DOHH2 (cell line): ENCODE data around the gene GAST.

ENCODE experiments used
- H3F3A ChIP-seq: fragments of 200-600 bp; sonication (generic), shearing (Covaris generic); 2 replicates; pipeline ENCODE4 v1.6.0; 2016; ENCODE audit warnings: antibody characterized with exemption, mild to moderate bottlenecking; ENCODE audit not compliant: control insufficient read depth, insufficient read depth
- H3K27ac ChIP-seq: fragments of 200-600 bp; sonication (generic); 2 replicates; pipeline ENCODE4 v1.5.1; 2014; ENCODE audit warnings: low read depth, mild to moderate bottlenecking, low read length, moderate library complexity
- H3K27me3 ChIP-seq: fragments of 200-600 bp; sonication (generic); 2 replicates; pipeline ENCODE4 v1.6.1; 2014; ENCODE audit warnings: mild to moderate bottlenecking, low read length, mixed read lengths; ENCODE audit not compliant: control insufficient read depth
- H3K36me3 ChIP-seq: fragments of 200-600 bp; sonication (generic); 2 replicates; pipeline ENCODE4 v1.6.1; 2014; ENCODE audit warnings: mild to moderate bottlenecking, low read length, moderate library complexity, mixed read lengths; ENCODE audit not compliant: control insufficient read depth
- H3K4me1 ChIP-seq: fragments of 200-600 bp; sonication (generic); 2 replicates; pipeline ENCODE4 v1.6.1; 2014; ENCODE audit warnings: mild to moderate bottlenecking, low read length, mixed read lengths; ENCODE audit not compliant: control insufficient read depth
- H3K4me2 ChIP-seq: fragments of 200-600 bp; sonication (generic); 2 replicates; pipeline ENCODE4 v1.6.0; 2014; ENCODE audit warnings: mild to moderate bottlenecking, low read length, moderate library complexity
- H3K4me3 ChIP-seq: fragments of 200-600 bp; sonication (generic); 2 replicates; pipeline ENCODE4 v1.5.1; 2014; ENCODE audit warnings: mild to moderate bottlenecking, low read length, mixed read lengths
- H3K79me2 ChIP-seq: fragments of 200-600 bp; sonication (generic); 2 replicates; pipeline ENCODE4 v1.6.1; 2014; ENCODE audit warnings: mild to moderate bottlenecking, low read length, mixed read lengths; ENCODE audit not compliant: control insufficient read depth
- H3K9me2 ChIP-seq: fragments of 200-600 bp; sonication (generic); replicated peaks from 2 replicates; pipeline ENCODE4 v1.6.1; 2014; ENCODE audit warnings: mild to moderate bottlenecking, low read length, mixed read lengths; ENCODE audit not compliant: control insufficient read depth
- H3K9me3 ChIP-seq: fragments of 200-600 bp; sonication (generic); 2 replicates; pipeline ENCODE4 v1.6.1; 2014; ENCODE audit warnings: antibody characterized with exemption, low read length, mixed read lengths; ENCODE audit not compliant: control insufficient read depth, insufficient read depth
- H4K20me1 ChIP-seq: fragments of 200-600 bp; sonication (generic); 2 replicates; pipeline ENCODE4 v1.6.0; 2014; ENCODE audit warnings: low read depth, mild to moderate bottlenecking, antibody characterized with exemption, low read length, moderate library complexity; ENCODE audit not compliant: control insufficient read depth, insufficient read depth
- EZH2phosphoT487 ChIP-seq: fragments of 200-600 bp; sonication (generic); IDR thresholded peaks from 2 replicates; pipeline ENCODE4 v1.6.1; 2017; ENCODE audit warnings: borderline replicate concordance, mild to moderate bottlenecking, antibody characterized with exemption, low read length, moderate library complexity, mixed read lengths
- TF ChIP-seq, protein P1 (sequence below): fragments of 200-600 bp; sonication (generic); IDR thresholded peaks from one replicate; pipeline ENCODE4 v1.5.1; 2014; ENCODE audit warnings: antibody characterized with exemption, mild to moderate bottlenecking, low read depth, low read length; ENCODE audit not compliant: poor library complexity, severe bottlenecking

Gene GAST

GRCh38 chr17:41689497-41690299, 22.4 kb upstream of the GAST start:
- Histone ChIP-seq H3K27ac (peak overlapping the region; percentile 75), H3K4me3 (peak overlapping the region; percentile 84), H3K36me3 (peaks cover 51% of the 10 kb centered on the region), H3K9me2 (no peaks in the 10 kb centered on the region), H3K4me1 (peaks cover 17% of the 10 kb centered on the region), H3F3A (peaks cover 49% of the 10 kb centered on the region), H3K27me3 (no peaks in the 10 kb centered on the region), H3K4me2 (peak overlapping the region; percentile 86), H3K79me2 (peaks cover 29% of the 10 kb centered on the region), H3K9me3 (no peaks in the 10 kb centered on the region), H4K20me1 (peaks cover 23% of the 10 kb centered on the region)
- TF ChIP-seq, protein P1, sequence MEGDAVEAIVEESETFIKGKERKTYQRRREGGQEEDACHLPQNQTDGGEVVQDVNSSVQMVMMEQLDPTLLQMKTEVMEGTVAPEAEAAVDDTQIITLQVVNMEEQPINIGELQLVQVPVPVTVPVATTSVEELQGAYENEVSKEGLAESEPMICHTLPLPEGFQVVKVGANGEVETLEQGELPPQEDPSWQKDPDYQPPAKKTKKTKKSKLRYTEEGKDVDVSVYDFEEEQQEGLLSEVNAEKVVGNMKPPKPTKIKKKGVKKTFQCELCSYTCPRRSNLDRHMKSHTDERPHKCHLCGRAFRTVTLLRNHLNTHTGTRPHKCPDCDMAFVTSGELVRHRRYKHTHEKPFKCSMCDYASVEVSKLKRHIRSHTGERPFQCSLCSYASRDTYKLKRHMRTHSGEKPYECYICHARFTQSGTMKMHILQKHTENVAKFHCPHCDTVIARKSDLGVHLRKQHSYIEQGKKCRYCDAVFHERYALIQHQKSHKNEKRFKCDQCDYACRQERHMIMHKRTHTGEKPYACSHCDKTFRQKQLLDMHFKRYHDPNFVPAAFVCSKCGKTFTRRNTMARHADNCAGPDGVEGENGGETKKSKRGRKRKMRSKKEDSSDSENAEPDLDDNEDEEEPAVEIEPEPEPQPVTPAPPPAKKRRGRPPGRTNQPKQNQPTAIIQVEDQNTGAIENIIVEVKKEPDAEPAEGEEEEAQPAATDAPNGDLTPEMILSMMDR, result peak; percentile 91
- TF ChIP-seq EZH2phosphoT487, result no peak

- Histone ChIP-seq H3K36me3 (peaks cover 54% of the 10 kb centered on the region), H3K4me3 (peak overlapping the region; percentile 84), H3K9me3 (no peaks in the 10 kb centered on the region), H3K27me3 (no peaks in the 10 kb centered on the region), H3K9me2 (no peaks in the 10 kb centered on the region), H3F3A (peaks cover 55% of the 10 kb centered on the region), H3K4me1 (peaks cover 17% of the 10 kb centered on the region), H3K4me2 (peak overlapping the region; percentile 86), H3K27ac (no peak overlapping the region), H4K20me1 (peaks cover 23% of the 10 kb centered on the region), H3K79me2 (peaks cover 29% of the 10 kb centered on the region)
- TF ChIP-seq, protein P1, result no peak
- TF ChIP-seq EZH2phosphoT487, result no peak
These were observed 21.6 kb upstream of the GAST start for GRCh38 chr17:41690497-41690896.

GRCh38 chr17:41691031-41691777, 20.9 kb upstream of the GAST start:
- Histone ChIP-seq H3K4me3 (no peak overlapping the region), H3K36me3 (peaks cover 54% of the 10 kb centered on the region), H3K9me3 (no peaks in the 10 kb centered on the region), H3K27ac (no peak overlapping the region), H3K27me3 (no peaks in the 10 kb centered on the region), H3K9me2 (no peaks in the 10 kb centered on the region), H4K20me1 (peaks cover 25% of the 10 kb centered on the region), H3F3A (peaks cover 58% of the 10 kb centered on the region), H3K79me2 (peaks cover 29% of the 10 kb centered on the region), H3K4me2 (0 out of 2 replicates have a peak overlapping the region, but pooled peaks have one; percentile 7), H3K4me1 (peaks cover 17% of the 10 kb centered on the region)
- no peak for TF ChIP-seq EZH2phosphoT487
- TF ChIP-seq, protein P1, result no peak
